Ectodermal cell (in vitro differentiated cells): ENCODE measurements around the gene VSTM4.

Source experiments
- H3K27ac ChIP-seq: 2 replicates; pipeline ENCODE4 v1.7.0; 2013; ENCODE audit warnings: mild to moderate bottlenecking, low read depth, low read length; ENCODE audit not compliant: insufficient read depth, poor library complexity, severe bottlenecking
- H3K27me3 ChIP-seq: 2 replicates; pipeline ENCODE4 v1.7.0; 2013; ENCODE audit warnings: mild to moderate bottlenecking, low read length; ENCODE audit not compliant: insufficient read depth, control insufficient read depth, poor library complexity, severe bottlenecking
- H3K36me3 ChIP-seq: one replicate; pipeline ENCODE4 v1.7.0; 2013; ENCODE audit warnings: low read length; ENCODE audit not compliant: control insufficient read depth, insufficient read depth
- H3K4me1 ChIP-seq: one replicate; pipeline ENCODE4 v1.7.0; 2013; ENCODE audit warnings: low read length; ENCODE audit not compliant: control insufficient read depth, insufficient read depth
- H3K4me3 ChIP-seq: 2 replicates; pipeline ENCODE4 v1.7.0; 2013; ENCODE audit warnings: low read depth, low read length, control low read depth; ENCODE audit not compliant: insufficient read depth
- H3K9me3 ChIP-seq: 2 replicates; pipeline ENCODE4 v1.7.0; 2013; ENCODE audit warnings: mild to moderate bottlenecking, low read length, moderate library complexity; ENCODE audit not compliant: control insufficient read depth
- WGBS, 2 experiments: methylation state at CpG; one replicate each; pipeline ENCODE4 v1.1.7; 2013; ENCODE audit warnings: missing lambda C conversion rate in 2 of 2; 5-methylcytosine and 5-hydroxymethylcytosine counted together

The VSTM4 gene

DNA sequence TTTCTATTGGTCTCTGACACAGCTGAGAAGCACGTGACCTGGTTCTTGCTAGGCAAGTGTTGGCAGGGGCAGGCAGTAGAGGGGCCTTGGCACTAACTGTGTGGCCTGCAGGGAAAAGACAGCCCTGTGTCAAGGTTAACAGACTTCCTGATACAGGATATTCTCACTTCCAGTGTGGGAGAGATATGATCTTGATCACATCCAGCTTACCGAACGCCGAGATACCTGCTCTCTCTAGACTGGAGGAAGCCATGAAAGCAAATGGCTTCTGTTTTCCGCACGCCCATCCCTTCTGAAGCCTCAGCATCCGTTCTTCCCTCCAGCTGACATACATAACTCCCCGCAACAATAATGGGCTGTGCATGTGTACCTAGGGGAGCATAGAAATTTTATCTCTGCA lies 79.4 kb downstream of the VSTM4 start:
- no peaks in the 10 kb centered on the region for H3K36me3 ChIP-seq
- 93 to 98% methylated on average over 8 of the region's 8 CpGs for WGBS, 2 experiments

DNA sequence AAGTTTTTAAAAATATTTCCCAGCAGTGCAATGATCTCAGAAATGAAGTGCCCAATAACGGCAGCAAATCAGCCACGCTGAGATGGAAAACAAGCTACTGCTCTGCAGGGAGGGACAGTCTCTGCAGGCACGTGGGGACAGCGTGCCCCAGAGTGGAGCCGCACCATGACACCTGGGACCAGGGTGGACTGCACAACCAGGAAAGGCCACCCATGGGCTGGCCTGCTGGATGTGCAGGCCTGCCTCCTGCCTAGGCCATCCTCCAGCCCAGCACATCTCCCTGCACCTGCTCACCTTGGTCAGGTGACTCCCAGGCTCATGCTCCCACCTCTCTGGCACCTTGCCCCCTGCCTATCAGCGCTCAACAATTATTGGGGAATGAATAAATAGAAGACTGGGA lies 80.4 kb downstream of the VSTM4 start:
- H3K4me3 ChIP-seq = no peak overlapping the region
- no peaks in the 10 kb centered on the region for H3K4me1 ChIP-seq
- WGBS, 2 experiments = 91 to 96% methylated on average over 6 of the region's 6 CpGs
- no peaks in the 10 kb centered on the region for H3K36me3 ChIP-seq
- no peak overlapping the region for H3K27ac ChIP-seq
- H3K9me3 ChIP-seq = no peaks in the 10 kb centered on the region
- no peaks in the 10 kb centered on the region for H3K27me3 ChIP-seq

More for the DNA sequence above, 79.4 kb downstream of the VSTM4 start:
- H3K27me3 ChIP-seq = no peaks in the 10 kb centered on the region
- no peak overlapping the region for H3K4me3 ChIP-seq
- no peaks in the 10 kb centered on the region for H3K9me3 ChIP-seq
- no peak overlapping the region for H3K27ac ChIP-seq
- no peaks in the 10 kb centered on the region for H3K4me1 ChIP-seq

DNA sequence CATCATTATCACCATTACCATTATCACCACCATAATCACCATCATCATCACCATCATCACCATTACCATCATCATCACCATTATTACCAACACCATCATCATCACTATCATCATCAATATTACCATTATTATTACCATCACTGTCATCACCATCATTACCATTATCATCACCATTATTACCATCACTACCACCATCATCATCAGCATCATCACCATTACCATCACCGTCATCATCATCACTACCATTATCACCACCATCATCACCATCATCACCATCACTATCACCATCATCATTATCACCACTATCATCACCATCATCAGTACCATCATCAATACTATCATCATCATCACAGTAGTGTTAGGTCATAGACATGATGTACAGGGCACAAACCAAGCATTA lies 81.4 kb downstream of the VSTM4 start:
- no peak overlapping the region for H3K4me3 ChIP-seq
- no peaks in the 10 kb centered on the region for H3K27me3 ChIP-seq
- no peaks in the 10 kb centered on the region for H3K9me3 ChIP-seq
- WGBS, 2 experiments = 92 to 93% methylated on average over 1 of the region's 1 CpG
- H3K4me1 ChIP-seq = no peaks in the 10 kb centered on the region
- H3K27ac ChIP-seq = no peak overlapping the region
- no peaks in the 10 kb centered on the region for H3K36me3 ChIP-seq

DNA sequence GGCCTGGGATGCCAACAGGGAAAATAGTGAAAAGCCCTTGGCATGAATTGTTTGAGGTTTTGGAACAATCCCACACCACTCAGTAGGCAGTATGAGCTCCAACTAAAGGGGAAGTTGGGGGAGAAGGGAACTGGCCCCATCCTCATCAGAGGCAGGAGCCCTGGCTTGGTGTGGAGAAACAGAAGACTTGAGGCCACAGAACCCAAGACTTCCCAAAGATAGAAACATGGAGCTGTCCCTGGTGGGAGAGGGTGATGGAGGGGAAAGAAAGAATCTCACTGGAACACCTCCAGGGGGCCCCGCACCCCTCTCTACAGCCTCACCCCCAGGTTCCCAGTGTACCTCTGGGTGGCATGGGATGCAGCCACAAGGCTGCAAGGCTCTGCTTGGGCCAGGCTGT lies 85.7 kb downstream of the VSTM4 start:
- no peak overlapping the region for H3K4me3 ChIP-seq
- H3K36me3 ChIP-seq = no peaks in the 10 kb centered on the region
- H3K9me3 ChIP-seq = no peaks in the 10 kb centered on the region
- no peaks in the 10 kb centered on the region for H3K27me3 ChIP-seq
- H3K27ac ChIP-seq = no peak overlapping the region
- 90 to 91% methylated on average over 1 of the region's 1 CpG for WGBS, 2 experiments
- no peaks in the 10 kb centered on the region for H3K4me1 ChIP-seq

DNA sequence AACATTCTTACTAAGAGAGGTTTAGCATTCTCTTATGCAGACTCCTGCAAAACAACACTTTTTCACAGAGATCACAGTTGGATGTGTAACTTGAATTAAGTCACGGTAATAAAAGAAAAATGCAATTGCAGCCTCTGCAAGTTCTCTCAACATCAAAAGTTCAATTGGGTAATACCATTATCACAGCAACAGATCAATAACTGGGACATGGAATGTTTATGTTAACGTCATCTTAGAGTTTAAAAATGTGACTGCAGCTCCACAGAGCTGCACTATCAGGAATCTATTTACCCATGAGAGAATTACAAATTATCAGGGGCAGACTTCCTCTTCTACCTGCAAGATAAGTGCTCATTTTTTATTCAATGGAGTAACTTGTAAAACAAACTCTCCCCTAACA lies 86.7 kb downstream of the VSTM4 start:
- no peak overlapping the region for H3K27ac ChIP-seq
- H3K4me3 ChIP-seq = no peak overlapping the region
- no peaks in the 10 kb centered on the region for H3K36me3 ChIP-seq
- H3K9me3 ChIP-seq = no peaks in the 10 kb centered on the region
- H3K27me3 ChIP-seq = no peaks in the 10 kb centered on the region
- H3K4me1 ChIP-seq = no peaks in the 10 kb centered on the region
- WGBS, 2 experiments = 93 to 94% methylated on average over 2 of the region's 2 CpGs

DNA sequence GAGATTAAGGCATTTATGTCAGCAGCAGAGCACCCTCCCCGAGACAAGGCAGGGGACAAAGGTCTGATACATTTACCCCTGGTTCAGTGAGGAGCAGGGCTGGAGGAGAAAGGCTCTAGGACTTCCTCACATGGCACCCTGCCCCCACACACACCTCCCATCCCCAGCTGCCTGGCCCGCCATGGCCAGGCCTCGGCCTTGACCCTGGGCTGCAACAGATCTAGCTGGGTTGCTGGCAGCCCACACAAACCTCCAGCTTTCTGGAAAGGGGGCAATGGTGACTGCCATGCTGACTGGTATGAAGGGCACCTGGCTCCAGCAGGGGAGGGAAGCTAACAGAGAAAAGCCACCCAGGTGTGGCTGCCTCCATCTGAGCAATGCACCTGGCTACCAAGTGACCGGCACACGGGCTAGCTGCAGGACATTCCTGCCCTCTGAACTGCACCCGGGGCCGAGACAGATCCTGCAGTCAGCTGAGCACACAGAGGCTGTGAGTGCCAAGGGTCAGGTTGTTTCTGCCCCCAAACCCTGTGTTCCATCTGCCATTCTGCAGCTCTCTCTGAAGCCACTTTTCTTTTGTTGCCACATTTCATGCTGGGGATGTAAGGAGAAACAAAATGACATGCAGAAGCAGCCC lies 89.9 kb downstream of the VSTM4 start:
- H3K4me3 ChIP-seq = no peak overlapping the region
- no peaks in the 10 kb centered on the region for H3K36me3 ChIP-seq
- H3K9me3 ChIP-seq = no peaks in the 10 kb centered on the region
- no peaks in the 10 kb centered on the region for H3K4me1 ChIP-seq
- no peak overlapping the region for H3K27ac ChIP-seq
- H3K27me3 ChIP-seq = no peaks in the 10 kb centered on the region
- 91 to 94% methylated on average over 7 of the region's 7 CpGs for WGBS, 2 experiments

DNA sequence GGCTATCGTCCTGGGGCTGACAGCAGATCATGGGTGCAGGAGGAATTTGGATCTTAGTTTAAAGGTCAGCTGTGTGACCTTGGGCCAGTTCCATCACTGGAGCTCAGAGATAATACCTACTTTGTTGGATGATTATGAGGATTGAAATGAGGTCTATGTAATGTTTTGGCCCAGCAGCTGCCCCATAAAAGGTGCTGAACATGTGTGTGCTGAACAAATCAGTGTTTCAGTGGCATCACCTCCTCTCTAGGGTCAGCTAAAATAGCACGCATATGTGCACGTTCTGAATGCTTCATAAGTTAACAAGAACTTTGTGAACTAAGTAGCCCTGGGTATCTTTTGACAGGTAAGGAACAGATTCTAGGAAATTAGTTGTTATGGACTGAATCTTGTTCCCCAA lies 90.8 kb downstream of the VSTM4 start:
- H3K27me3 ChIP-seq = no peaks in the 10 kb centered on the region
- H3K36me3 ChIP-seq = no peaks in the 10 kb centered on the region
- WGBS, 2 experiments = 96 to 99% methylated on average over 3 of the region's 3 CpGs
- no peaks in the 10 kb centered on the region for H3K4me1 ChIP-seq
- H3K27ac ChIP-seq = no peak overlapping the region
- H3K4me3 ChIP-seq = no peak overlapping the region
- H3K9me3 ChIP-seq = no peaks in the 10 kb centered on the region

DNA sequence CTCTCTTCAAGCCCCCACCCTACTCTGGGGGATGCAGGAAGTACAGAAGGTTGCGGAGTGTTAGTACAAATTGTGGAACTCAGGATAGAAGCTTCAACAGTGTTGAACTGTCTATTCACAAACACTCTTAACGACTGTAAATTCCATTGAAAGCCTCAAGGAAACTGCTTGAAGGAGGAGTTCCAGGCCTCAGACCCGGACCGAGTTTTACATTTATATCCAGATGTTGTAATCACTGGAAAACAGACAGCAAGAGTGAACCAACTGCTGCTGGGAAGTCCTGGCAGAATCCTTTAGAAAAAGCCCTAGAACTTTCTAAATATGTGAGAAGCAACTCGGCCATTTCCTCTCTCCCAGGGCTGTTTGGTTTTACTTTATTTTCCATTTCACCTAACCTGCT lies 91.6 kb downstream of the VSTM4 start:
- Histone ChIP-seq H3K4me1 (no peaks in the 10 kb centered on the region), H3K27ac (no peak overlapping the region), H3K9me3 (no peaks in the 10 kb centered on the region), H3K27me3 (no peaks in the 10 kb centered on the region), H3K4me3 (no peak overlapping the region), H3K36me3 (no peaks in the 10 kb centered on the region)
- WGBS, 2 experiments = 82 to 87% methylated on average over 4 to 5 of the region's 5 CpGs

DNA sequence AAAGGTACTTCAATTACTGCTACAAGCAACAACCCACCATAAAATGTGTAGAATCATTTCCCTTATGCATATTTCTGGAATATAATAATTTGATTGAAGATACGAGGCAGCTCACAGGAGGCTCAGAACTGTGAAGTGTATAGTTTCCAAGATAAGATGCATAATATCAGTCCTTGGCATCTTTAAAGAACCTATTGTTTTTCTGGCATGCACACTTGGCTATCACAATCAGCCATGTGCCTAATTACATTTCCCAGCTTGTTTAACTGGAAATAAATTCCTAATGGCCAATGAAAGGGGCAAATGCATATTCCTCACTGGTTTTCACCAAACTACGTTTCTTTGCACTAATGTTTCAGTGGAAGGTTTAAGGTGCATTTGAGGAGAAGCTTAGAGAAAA lies 92.3 kb downstream of the VSTM4 start:
- Histone ChIP-seq H3K4me1 (no peaks in the 10 kb centered on the region), H3K36me3 (no peaks in the 10 kb centered on the region), H3K27me3 (no peaks in the 10 kb centered on the region), H3K4me3 (no peak overlapping the region), H3K27ac (no peak overlapping the region), H3K9me3 (no peaks in the 10 kb centered on the region)
- 80 to 98% methylated on average over 1 to 2 of the region's 2 CpGs for WGBS, 2 experiments

DNA sequence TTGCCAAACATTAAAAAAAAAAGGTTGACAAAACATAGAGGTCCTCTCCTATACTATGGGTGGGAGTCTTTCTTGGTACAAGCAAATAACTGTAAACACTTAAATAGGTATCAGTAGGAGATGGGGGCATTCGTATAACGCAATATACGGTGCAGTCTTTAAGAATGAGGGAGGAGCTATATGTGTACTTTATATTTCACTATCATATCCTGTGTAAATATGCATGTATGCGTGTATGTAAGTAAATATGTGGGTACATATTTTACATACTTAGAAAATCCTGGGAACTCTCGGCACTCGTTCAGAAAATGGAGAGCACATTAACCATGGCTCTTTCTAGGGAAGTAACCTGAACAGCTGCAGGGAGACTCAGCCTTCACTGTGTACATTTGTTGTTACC lies 93.6 kb downstream of the VSTM4 start:
- Histone ChIP-seq H3K9me3 (no peaks in the 10 kb centered on the region), H3K36me3 (no peaks in the 10 kb centered on the region), H3K4me3 (no peak overlapping the region), H3K27ac (no peak overlapping the region), H3K27me3 (no peaks in the 10 kb centered on the region), H3K4me1 (no peaks in the 10 kb centered on the region)
- WGBS, 2 experiments = 99 to 100% methylated on average over 2 to 6 of the region's 6 CpGs

DNA sequence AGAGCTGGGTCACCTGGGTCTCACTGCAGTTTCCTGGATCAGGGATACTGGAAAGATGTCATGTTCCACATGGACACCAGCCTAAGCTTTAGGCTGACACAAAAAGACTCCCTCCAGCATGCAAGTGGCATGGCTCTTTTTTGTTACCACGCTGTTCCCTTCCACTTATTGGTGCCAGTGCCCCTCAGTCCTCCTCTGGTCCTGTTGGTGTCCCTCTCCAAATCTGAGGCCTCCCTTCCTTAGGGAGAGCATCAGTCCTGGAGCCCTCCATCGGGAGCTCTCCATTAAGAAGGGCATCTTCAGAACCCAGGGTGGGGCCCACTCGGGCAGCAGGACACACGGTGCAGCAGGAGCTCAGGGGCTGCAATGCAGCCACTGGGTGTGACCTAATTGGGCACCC lies 99.6 kb downstream of the VSTM4 start:
- Histone ChIP-seq H3K9me3 (no peaks in the 10 kb centered on the region), H3K4me3 (no peak overlapping the region), H3K4me1 (peaks cover 5% of the 10 kb centered on the region), H3K27ac (no peak overlapping the region), H3K27me3 (no peaks in the 10 kb centered on the region), H3K36me3 (no peaks in the 10 kb centered on the region)
- WGBS, 2 experiments = 90 to 97% methylated on average over 4 of the region's 4 CpGs
